Ovary (tissue), 3 donors: Measurements from ENCODE around the gene RRAD.

Experiments used
- CTCF ChIP-seq, 3 donors: fragments of 450-650 bp in 2 of 3; fragments of 200-600 bp in 1 of 3; IDR thresholded peaks; one replicate each; pipeline versions ENCODE4 v1.5.1 to v1.8.0; 2016 to 2022; ENCODE audit warnings: antibody characterized with exemption in 3 of 3, mild to moderate bottlenecking in 1 of 3
- EP300 ChIP-seq: sonication (generic); formaldehyde crosslinking; IDR thresholded peaks from one replicate; pipeline ENCODE4 v1.6.1; 2017; ENCODE audit warnings: antibody characterized with exemption
- POLR2A ChIP-seq: fragments of 450-650 bp; IDR thresholded peaks from one replicate; pipeline ENCODE4 v1.6.1; 2017; ENCODE audit warnings: antibody characterized with exemption, mild to moderate bottlenecking, moderate library complexity
- donor health status: DM: no; HTN: no; CAD: no.

- TF ChIP-seq CTCF (IDR thresholded peaks at IDR 0.05) (no peak), POLR2A (no peak), EP300 (no peak)
Observed at GRCh38 chr16:66899945-66900710, 25.2 kb downstream of the RRAD start.
